H1 (cell line): Measurements from ENCODE around the gene FMN2. TPM values are rescaled to one million over a fixed set of nuclear protein-coding genes. Genes with fewer than 3 reads are reported as not detected.

Experiments
- CTCF ChIA-PET: fragments of 300-600 bp; sonication (Branson Sonifier 250); formaldehyde crosslinking; loops from one replicate; lab custom pipeline; 2021; ENCODE audit not compliant: partially characterized antibody; lab: Charles Lee
- POLR2A ChIA-PET: fragments of 300-600 bp; sonication (Branson Sonifier 250); formaldehyde crosslinking; loops from one replicate; lab custom pipeline; 2021; ENCODE audit warnings: inconsistent platforms; ENCODE audit not compliant: partially characterized antibody; lab: Charles Lee
- DNase-seq, 2 experiments: peaks; one replicate each; pipeline versions ENCODE4 v3.0.0 to v3.0.0-alpha.2; 2010 to 2022; ENCODE audit warnings: low spot score in 2 of 2, low read depth in 1 of 2, mixed read lengths in 1 of 2
- FAIRE-seq: peaks from 2 replicates; lab custom pipeline; 2011; peaks lifted over from hg19 to GRCh38; lab: Jason Lieb, UNC
- H2AFZ ChIP-seq: 2 replicates; pipeline ENCODE4 v1.8.1; 2012; ENCODE audit warnings: low read length, inconsistent platforms
- H2AK5ac ChIP-seq: 2 replicates; pipeline ENCODE4 v1.6.1; 2013; ENCODE audit warnings: low read depth, low read length
- H2BK120ac ChIP-seq: replicated peaks from 2 replicates; pipeline ENCODE3; 2013; ENCODE audit warnings: low read depth, low read length, inconsistent platforms
- H2BK12ac ChIP-seq: 2 replicates; pipeline ENCODE4 v1.6.1; 2013; ENCODE audit warnings: low read depth, low read length
- H2BK15ac ChIP-seq: 2 replicates; pipeline ENCODE4 v1.6.1; 2013; ENCODE audit warnings: low read length
- H2BK20ac ChIP-seq: 2 replicates; pipeline ENCODE4 v1.6.1; 2013; ENCODE audit warnings: low read length
- H2BK5ac ChIP-seq: 2 replicates; pipeline ENCODE4 v1.6.1; 2013; ENCODE audit warnings: low read depth, low read length
- H3K14ac ChIP-seq: 2 replicates; pipeline ENCODE4 v1.6.1; 2013; ENCODE audit warnings: inconsistent platforms; ENCODE audit not compliant: insufficient read length
- H3K18ac ChIP-seq: 2 replicates; pipeline ENCODE4 v1.6.1; 2013; ENCODE audit warnings: low read length; ENCODE audit errors: extremely low read depth
- H3K23ac ChIP-seq: 2 replicates; pipeline ENCODE4 v1.6.1; 2013; ENCODE audit warnings: inconsistent platforms; ENCODE audit not compliant: insufficient read length
- H3K23me2 ChIP-seq: 2 replicates; pipeline ENCODE4 v1.6.1; 2013; ENCODE audit warnings: low read depth, low read length
- H3K27ac ChIP-seq: 2 replicates; pipeline ENCODE4 v1.6.1; 2011; ENCODE audit warnings: low read depth, low read length, inconsistent platforms
- H3K27me3 ChIP-seq, 4 experiments: replicated peaks in 1 of 4; 1 replicate in 1 of 4; 2 replicates in 3 of 4; pipeline versions ENCODE4 v1.6.1 to v1.8.1; 2011 to 2013; ENCODE audit warnings: low read length in 3 of 4, mild to moderate bottlenecking in 3 of 4, inconsistent platforms in 2 of 4, mixed read lengths in 2 of 4, moderate library complexity in 1 of 4; ENCODE audit not compliant: control insufficient read depth in 3 of 4, insufficient read depth in 3 of 4; ENCODE audit errors: extremely low read depth in 1 of 4
- H3K36me3 ChIP-seq, 4 experiments: 2 replicates each; pipeline versions ENCODE4 v1.6.1 to v1.8.1; 2011 to 2013; ENCODE audit warnings: mild to moderate bottlenecking in 4 of 4, low read length in 3 of 4, moderate library complexity in 2 of 4, control low read depth in 1 of 4, inconsistent platforms in 1 of 4; ENCODE audit not compliant: insufficient read depth in 4 of 4, control insufficient read depth in 2 of 4
- H3K4ac ChIP-seq: replicated peaks from 2 replicates; pipeline ENCODE3; 2013; ENCODE audit warnings: low read length, low read depth, mixed read lengths, inconsistent platforms; ENCODE audit not compliant: insufficient read length
- H3K4me1 ChIP-seq, 4 experiments: replicated peaks in 1 of 4; 1 replicate in 1 of 4; 2 replicates in 3 of 4; pipeline versions ENCODE4 v1.6.1 to v1.8.1; 2011 to 2013; ENCODE audit warnings: low read length in 3 of 4, inconsistent platforms in 2 of 4, mixed read lengths in 1 of 4; ENCODE audit not compliant: insufficient read depth in 4 of 4, control insufficient read depth in 3 of 4
- H3K4me2 ChIP-seq, 2 experiments: 2 replicates each; pipeline versions ENCODE4 v1.6.1 to v1.8.1; 2011 to 2013; ENCODE audit warnings: low read depth in 2 of 2, low read length in 2 of 2, control low read depth in 1 of 2, inconsistent platforms in 1 of 2, mild to moderate bottlenecking in 1 of 2; ENCODE audit not compliant: insufficient read depth in 1 of 2
- H3K4me3 ChIP-seq, 4 experiments: fragments of 200-600, 300-600 bp in 1 of 4; sonication (generic), shearing (Covaris generic), sonication (Bioruptor Twin) in 1 of 4; 2 replicates each; pipeline versions ENCODE4 v1.5.1 to v1.8.1; 2011 to 2016; ENCODE audit warnings: low read length in 4 of 4, low read depth in 3 of 4, control low read depth in 2 of 4, inconsistent platforms in 2 of 4, mild to moderate bottlenecking in 2 of 4, mixed read lengths in 1 of 4, moderate library complexity in 1 of 4; ENCODE audit not compliant: insufficient read depth in 2 of 4; ENCODE audit errors: extremely low read depth in 1 of 4
- H3K56ac ChIP-seq: replicated peaks from 2 replicates; pipeline ENCODE3; 2013; ENCODE audit warnings: low read depth, mild to moderate bottlenecking, mixed read lengths, low read length, inconsistent platforms; ENCODE audit not compliant: insufficient read length
- H3K79me1 ChIP-seq: 2 replicates; pipeline ENCODE4 v1.6.1; 2013; ENCODE audit warnings: low read depth, low read length, control low read depth
- H3K79me2 ChIP-seq, 2 experiments: 2 replicates each; pipeline versions ENCODE4 v1.6.1 to v1.8.1; 2012 to 2013; ENCODE audit warnings: low read length in 2 of 2, mild to moderate bottlenecking in 2 of 2, inconsistent platforms in 1 of 2; ENCODE audit not compliant: insufficient read depth in 2 of 2, control insufficient read depth in 1 of 2
- H3K9ac ChIP-seq, 4 experiments: replicated peaks in 1 of 4; 1 replicate in 1 of 4; 2 replicates in 3 of 4; pipeline versions ENCODE4 v1.6.1 to v1.8.1; 2011 to 2013; ENCODE audit warnings: low read depth in 3 of 4, low read length in 3 of 4, control low read depth in 2 of 4, mild to moderate bottlenecking in 2 of 4, moderate library complexity in 2 of 4, inconsistent platforms in 1 of 4; ENCODE audit errors: extremely low read depth in 1 of 4
- H3K9me3 ChIP-seq, 2 experiments: 2 replicates each; pipeline versions ENCODE4 v1.6.1 to v1.8.1; 2012 to 2013; ENCODE audit warnings: mild to moderate bottlenecking in 2 of 2, moderate library complexity in 2 of 2, control low read depth in 1 of 2, inconsistent platforms in 1 of 2, low read depth in 1 of 2, low read length in 1 of 2, mixed read lengths in 1 of 2; ENCODE audit not compliant: insufficient read depth in 2 of 2
- H4K20me1 ChIP-seq, 2 experiments: replicated peaks in 1 of 2; 2 replicates each; pipeline versions ENCODE3 to v1.8.1; 2011 to 2013; ENCODE audit warnings: inconsistent platforms in 2 of 2, low read length in 2 of 2, mild to moderate bottlenecking in 1 of 2; ENCODE audit not compliant: insufficient read depth in 2 of 2, control insufficient read depth in 1 of 2
- H4K5ac ChIP-seq: 2 replicates; pipeline ENCODE4 v1.6.1; 2013; ENCODE audit warnings: low read length, low read depth, mixed read lengths, inconsistent platforms; ENCODE audit not compliant: insufficient read length
- H4K8ac ChIP-seq: 2 replicates; pipeline ENCODE4 v1.8.0; 2013; ENCODE audit warnings: mild to moderate bottlenecking, moderate library complexity, low read length, inconsistent platforms; ENCODE audit not compliant: insufficient read depth; ENCODE audit errors: extremely low read depth
- H4K91ac ChIP-seq: replicated peaks from 2 replicates; pipeline ENCODE3; 2013; ENCODE audit warnings: low read length, mixed read lengths, inconsistent platforms; ENCODE audit not compliant: insufficient read length
- ASH2L ChIP-seq: fragments of 200-600, 300-600 bp; sonication (generic); IDR thresholded peaks from one replicate; pipeline ENCODE4 v1.7.1; 2017; ENCODE audit warnings: low read length
- CREB1 ChIP-seq: IDR thresholded peaks from 2 replicates; pipeline ENCODE4 v1.6.1; 2012; ENCODE audit warnings: inconsistent platforms
- KDM4A ChIP-seq: IDR thresholded peaks from one replicate; pipeline ENCODE4 v1.7.1; 2012; ENCODE audit warnings: low read depth, mild to moderate bottlenecking, moderate library complexity, low read length, inconsistent platforms; ENCODE audit not compliant: severe bottlenecking
- WGBS, 2 experiments: shearing (Covaris generic) in 1 of 2; methylation state at CpG; one replicate each; pipeline versions ENCODE4 v1.1.6 to v1.1.7; 2013 to 2015; ENCODE audit warnings: low lambda C conversion rate in 2 of 2, mixed read lengths in 2 of 2, inconsistent platforms in 1 of 2, low coverage in 1 of 2, missing lambda C conversion rate in 1 of 2; ENCODE audit not compliant: insufficient replicate concordance in 2 of 2, insufficient coverage in 1 of 2, insufficient read length in 1 of 2; ENCODE audit errors: extremely low coverage in 1 of 2, missing lambda C conversion rate in 1 of 2; 5-methylcytosine and 5-hydroxymethylcytosine counted together
- polyA plus RNA-seq, 7 experiments: library from polyadenylated mRNA; depleted of rRNA in 3 of 7; stranded (reverse) in 5 of 7; unstranded in 2 of 7; fragments of >200 nt in 5 of 7; fragments of 200-250 nt in 2 of 7; gene quantifications; 1 replicate in 5 of 7; 2 replicates in 1 of 7; 4 replicates in 1 of 7; pipeline versions ENCODE4 v1.2.1 to v1.2.3, GENCODE V29; 2011 to 2013; ENCODE audit warnings: missing spikeins in 2 of 7, mixed read lengths in 2 of 7
- total RNA-seq: library from RNA; stranded (reverse); fragmentation: NEBNext Ultra II Directional; extraction: Animal tissue kit (Norgen Biotek cat#: 25700); gene quantifications from 2 replicates; pipeline ENCODE4 v1.2.1, GENCODE V29; 2021

Gene FMN2
- total and polyA plus RNA-seq, 2 of the 8 experiments (the other 6 are each of a cell fraction or from before 2014, with no cell fraction given), result 0.83 to 2.0 TPM

- no peaks in the 10 kb centered on the region for H3K79me2 ChIP-seq
- no peak for FAIRE-seq
- H2AK5ac ChIP-seq, result no peak overlapping the region
- no peak overlapping the region for H3K4me3 ChIP-seq
- H3K79me1 ChIP-seq, result no peaks in the 10 kb centered on the region
- H2AFZ ChIP-seq, result no peak overlapping the region
- H2BK15ac ChIP-seq, result no peak overlapping the region
- H4K20me1 ChIP-seq, result no peaks in the 10 kb centered on the region
- H3K4ac ChIP-seq, result no peak overlapping the region
- DNase-seq, result no peak
- no peak overlapping the region for H2BK20ac ChIP-seq
- no peak overlapping the region for H4K5ac ChIP-seq
- H3K4me1 ChIP-seq, result no peaks in the 10 kb centered on the region
- H3K27me3 ChIP-seq, result no peaks in the 10 kb centered on the region
- H3K9me3 ChIP-seq, result no peaks in the 10 kb centered on the region
- no peak overlapping the region for H4K8ac ChIP-seq
- no peak overlapping the region for H2BK12ac ChIP-seq
- no peak overlapping the region for H2BK120ac ChIP-seq
- H2BK5ac ChIP-seq, result no peak overlapping the region
- H3K18ac ChIP-seq, result no peak overlapping the region
- H3K4me2 ChIP-seq, result no peak overlapping the region
- WGBS, 2 experiments, result 94% methylated on average over 3 of the region's 3 CpGs; no CpG with 5 or more reads in 1 of the 2 experiments
- no peak overlapping the region for H3K9ac ChIP-seq
- POLR2A ChIA-PET, result no interaction called here
- CTCF ChIA-PET, result no interaction called here
- no peaks in the 10 kb centered on the region for H3K23me2 ChIP-seq
- H3K23ac ChIP-seq, result no peak overlapping the region
- no peak overlapping the region for H3K14ac ChIP-seq
- H4K91ac ChIP-seq, result no peak overlapping the region
- H3K27ac ChIP-seq, result no peak overlapping the region
- H3K36me3 ChIP-seq, result no peaks in the 10 kb centered on the region
- no peak overlapping the region for H3K56ac ChIP-seq
- TF ChIP-seq CREB1 (no peak), KDM4A (no peak), ASH2L (no peak)
These were observed 164.2 kb downstream of the FMN2 start for GRCh38 chr1:240255922-240256321.
